GM23248 (cell line): ENCODE data around the gene PEPD. TPM values are rescaled to one million over a fixed set of nuclear protein-coding genes. Genes with fewer than 3 reads are reported as not detected.
A peak's percentile ranks its signal among the peaks of the same experiment; 100 is the strongest.

ENCODE experiments used
- DNase-seq: peaks from one replicate; pipeline ENCODE4 v3.0.0-alpha.2; 2015
- H2AFZ ChIP-seq: fragments of 200-600 bp; sonication (generic); 2 replicates; pipeline ENCODE4 v1.6.1; 2016; ENCODE audit warnings: antibody characterized with exemption
- H3F3A ChIP-seq: fragments of 200-600 bp; sonication (generic); 2 replicates; pipeline ENCODE4 v1.6.1; 2016; ENCODE audit warnings: mild to moderate bottlenecking, antibody characterized with exemption, mixed run types; ENCODE audit not compliant: insufficient read depth
- H3K27ac ChIP-seq: fragments of 200-600 bp; sonication (generic); 2 replicates; pipeline ENCODE4 v1.5.1; 2016; ENCODE audit warnings: mild to moderate bottlenecking
- H3K27me3 ChIP-seq: fragments of 200-600 bp; sonication (generic); replicated peaks from 2 replicates; pipeline ENCODE4 v1.6.1; 2016; ENCODE audit warnings: mild to moderate bottlenecking; ENCODE audit not compliant: insufficient read depth
- H3K36me3 ChIP-seq: fragments of 200-600 bp; sonication (generic); 2 replicates; pipeline ENCODE4 v1.6.1; 2016; ENCODE audit warnings: low read depth, mild to moderate bottlenecking
- H3K4me1 ChIP-seq: fragments of 200-600 bp; sonication (generic); 2 replicates; pipeline ENCODE4 v1.6.1; 2016; ENCODE audit warnings: mild to moderate bottlenecking; ENCODE audit not compliant: insufficient read depth
- H3K4me2 ChIP-seq: fragments of 200-600 bp; sonication (generic); one replicate; pipeline ENCODE4 v1.6.1; 2016; ENCODE audit warnings: mild to moderate bottlenecking; ENCODE audit not compliant: unreplicated experiment
- H3K4me3 ChIP-seq: fragments of 200-600 bp; sonication (generic); 2 replicates; pipeline ENCODE4 v1.5.1; 2016; ENCODE audit warnings: mild to moderate bottlenecking
- H3K79me2 ChIP-seq: fragments of 200-600 bp; sonication (generic); 2 replicates; pipeline ENCODE4 v1.6.1; 2016; ENCODE audit warnings: mild to moderate bottlenecking; ENCODE audit not compliant: insufficient read depth
- H3K9ac ChIP-seq: fragments of 200-600 bp; sonication (generic); 2 replicates; pipeline ENCODE4 v1.6.1; 2016; ENCODE audit warnings: mild to moderate bottlenecking
- H3K9me2 ChIP-seq: fragments of 200-600 bp; sonication (generic); 2 replicates; pipeline ENCODE4 v1.6.1; 2016; ENCODE audit warnings: mixed run types, mild to moderate bottlenecking, moderate library complexity; ENCODE audit not compliant: insufficient read depth
- H3K9me3 ChIP-seq: fragments of 200-600 bp; sonication (generic); one replicate; pipeline ENCODE4 v1.6.1; 2017; ENCODE audit warnings: low read depth
- H4K20me1 ChIP-seq: fragments of 200-600 bp; sonication (generic); 2 replicates; pipeline ENCODE4 v1.6.0; 2016; ENCODE audit not compliant: insufficient read depth
- EZH2 ChIP-seq: fragments of 200-600 bp; sonication (generic); IDR thresholded peaks from 2 replicates; pipeline ENCODE4 v1.6.1; 2018; ENCODE audit warnings: antibody characterized with exemption, mild to moderate bottlenecking; ENCODE audit not compliant: insufficient read depth, poor library complexity, severe bottlenecking
- EZH2phosphoT487 ChIP-seq: fragments of 200-600 bp; sonication (generic); IDR thresholded peaks from 2 replicates; pipeline ENCODE4 v1.6.1; 2018; ENCODE audit warnings: antibody characterized with exemption, moderate library complexity, mild to moderate bottlenecking, low read depth; ENCODE audit not compliant: insufficient read depth
- WGBS, 2 experiments: methylation state at CpG; one replicate each; pipeline ENCODE4 v1.1.6; 2015 to 2017; ENCODE audit warnings: low lambda C conversion rate in 2 of 2, low coverage in 1 of 2; ENCODE audit errors: missing lambda C conversion rate in 2 of 2; 5-methylcytosine and 5-hydroxymethylcytosine counted together
- in situ Hi-C: fragments of 300-500 bp; cut with MboI; formaldehyde crosslinking; loops from 2 replicates; pipeline ENCODE4 v1.15.0; 2020
- polyA plus RNA-seq: library from polyadenylated mRNA; unstranded; fragments of >200 nt; fragmentation: Nextera tagmentation; extraction: Ambion mirVana; gene quantifications from 2 replicates; pipeline ENCODE4 v1.2.1, GENCODE V29; 2016
- total RNA-seq: library from RNA; depleted of rRNA; stranded (reverse); fragments of >200 nt; shearing (Covaris generic); gene quantifications from 2 replicates; pipeline ENCODE4 v1.2.3, GENCODE V29; 2014

Gene PEPD
- total and polyA plus RNA-seq, 2 experiments from 2014 or later: 54.8 to 86.5 TPM

DNA sequence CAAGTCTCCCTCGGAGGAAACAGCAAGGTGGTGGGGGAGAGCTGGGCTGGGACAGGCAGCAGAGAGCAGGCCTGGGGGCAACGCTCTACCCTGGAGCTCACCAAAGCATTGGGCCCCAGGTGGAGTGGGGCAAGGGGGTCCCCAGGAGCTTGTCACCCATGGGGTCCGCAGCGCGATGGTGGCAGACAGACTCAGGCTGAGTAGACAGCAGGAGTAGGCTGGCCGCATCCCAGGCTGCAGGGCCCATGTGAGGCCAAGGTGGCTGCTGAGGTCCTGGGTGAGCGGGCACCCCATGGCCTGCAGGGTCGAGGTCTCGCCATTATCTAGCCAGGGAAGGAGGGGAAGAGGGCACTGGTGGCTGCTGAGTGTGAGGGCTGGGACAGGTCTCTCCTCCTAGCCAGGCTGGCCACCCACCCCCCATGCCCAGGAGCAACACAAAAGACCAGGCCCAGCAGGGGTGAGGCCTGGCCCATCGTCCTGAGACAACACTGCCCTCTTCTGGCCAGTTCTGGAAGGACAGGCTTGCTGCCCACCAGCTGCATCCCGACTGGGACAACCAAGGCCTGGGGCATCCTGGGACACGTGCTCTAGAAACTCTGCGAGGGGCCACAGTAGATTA, 115.0 kb downstream of the PEPD start:
- H3K9me3 ChIP-seq: no peaks in the 10 kb centered on the region
- H3K27ac ChIP-seq: no peak overlapping the region
- no peaks in the 10 kb centered on the region for H3K4me1 ChIP-seq
- no peaks in the 10 kb centered on the region for H3K36me3 ChIP-seq
- H3K27me3 ChIP-seq: no peaks in the 10 kb centered on the region
- H4K20me1 ChIP-seq: no peaks in the 10 kb centered on the region
- no peaks in the 10 kb centered on the region for H3K79me2 ChIP-seq
- TF ChIP-seq EZH2phosphoT487: no peak
- TF ChIP-seq EZH2: no peak
- no peaks in the 10 kb centered on the region for H3F3A ChIP-seq
- peak; percentile 55 for DNase-seq
- no peak overlapping the region for H3K4me2 ChIP-seq
- no peaks in the 10 kb centered on the region for H3K9me2 ChIP-seq
- H3K9ac ChIP-seq: no peak overlapping the region
- in situ Hi-C loops: loop anchor here (5.0 kb wide), 1 partner anchor 169 kb away; no protein-coding TSS in a partner anchor
- H2AFZ ChIP-seq: no peak overlapping the region
- no peak overlapping the region for H3K4me3 ChIP-seq
- 48 to 49% methylated on average over 13 of the region's 13 CpGs for WGBS, 2 experiments

DNA sequence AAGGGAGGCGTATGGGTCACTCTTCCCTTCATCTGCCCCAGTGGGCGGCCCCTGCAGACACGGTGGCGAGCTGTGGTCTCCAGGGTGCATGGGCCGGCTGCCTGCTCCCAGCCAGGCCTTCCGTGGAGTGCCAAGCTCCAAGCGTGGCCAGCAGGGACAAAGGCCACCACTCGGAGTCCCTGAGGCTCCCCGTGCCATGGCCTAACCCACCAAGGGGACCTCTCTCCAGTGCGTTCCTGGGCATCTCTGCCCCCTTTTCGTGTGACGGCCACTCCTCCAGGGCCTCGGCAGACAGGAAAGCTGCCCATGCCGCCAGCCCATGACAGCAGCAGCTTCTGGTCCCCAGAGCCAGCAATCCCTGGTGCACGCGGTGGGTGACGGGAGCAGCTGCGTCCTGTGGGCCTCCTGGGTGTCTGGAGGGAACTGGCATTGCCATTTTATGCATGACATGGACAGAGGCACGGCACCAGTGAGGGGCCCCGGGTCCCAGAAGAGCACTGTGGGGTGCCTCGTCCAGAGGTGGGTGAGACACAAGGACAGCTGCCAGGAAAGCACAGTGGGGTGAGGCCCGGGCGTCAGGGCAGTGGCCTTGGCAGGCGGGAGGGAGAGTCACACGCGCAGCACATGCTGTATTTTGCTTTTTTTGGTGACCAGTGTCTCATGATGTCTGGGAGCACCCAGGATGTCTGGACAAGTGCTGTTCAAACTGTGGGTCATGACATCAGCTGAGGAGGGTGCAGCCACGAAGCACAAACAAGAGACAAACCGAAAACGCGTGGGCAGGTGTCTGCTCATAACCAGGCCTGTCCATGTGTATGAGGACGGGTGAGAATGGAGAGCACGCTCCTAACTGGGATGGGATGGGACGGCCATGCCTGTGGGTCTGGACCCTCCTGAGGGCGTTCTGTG, 115.8 kb downstream of the PEPD start:
- H3K36me3 ChIP-seq: no peaks in the 10 kb centered on the region
- TF ChIP-seq EZH2phosphoT487: no peak
- TF ChIP-seq EZH2: no peak
- WGBS, 2 experiments: 69% methylated on average over 32 to 34 of the region's 34 CpGs
- no peak for DNase-seq
- H3K9me3 ChIP-seq: no peaks in the 10 kb centered on the region
- H3K4me2 ChIP-seq: no peak overlapping the region
- H3K9ac ChIP-seq: no peak overlapping the region
- H3F3A ChIP-seq: no peaks in the 10 kb centered on the region
- no peaks in the 10 kb centered on the region for H3K9me2 ChIP-seq
- H4K20me1 ChIP-seq: no peaks in the 10 kb centered on the region
- H3K27me3 ChIP-seq: no peaks in the 10 kb centered on the region
- no peak overlapping the region for H2AFZ ChIP-seq
- in situ Hi-C loops: loop anchor here (5.0 kb wide), 1 partner anchor 169 kb away; no protein-coding TSS in a partner anchor
- no peak overlapping the region for H3K4me3 ChIP-seq
- H3K4me1 ChIP-seq: no peaks in the 10 kb centered on the region
- no peak overlapping the region for H3K27ac ChIP-seq
- H3K79me2 ChIP-seq: no peaks in the 10 kb centered on the region

DNA sequence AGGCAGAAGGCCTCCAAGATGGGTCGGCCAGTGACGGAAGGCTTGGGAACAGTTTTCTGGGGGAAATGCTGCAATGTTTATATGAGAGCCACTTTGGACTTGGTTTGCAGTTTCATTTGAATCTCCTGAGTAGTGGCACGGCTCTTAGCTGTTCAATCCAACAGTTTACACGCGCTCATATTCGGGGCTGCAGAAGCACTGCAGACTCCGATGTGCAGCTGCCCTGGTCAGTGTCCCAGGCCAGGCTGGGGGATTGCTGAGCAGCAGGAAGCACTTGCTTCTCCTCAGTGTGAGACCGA, 116.4 kb downstream of the PEPD start:
- Histone ChIP-seq H3K36me3 (no peaks in the 10 kb centered on the region), H3K9me3 (no peaks in the 10 kb centered on the region), H3K9me2 (no peaks in the 10 kb centered on the region), H3K9ac (no peak overlapping the region), H3K4me1 (no peaks in the 10 kb centered on the region), H3K27me3 (no peaks in the 10 kb centered on the region), H2AFZ (no peak overlapping the region), H3K4me3 (no peak overlapping the region), H3K79me2 (no peaks in the 10 kb centered on the region), H3K4me2 (no peak overlapping the region), H3K27ac (no peak overlapping the region), H3F3A (no peaks in the 10 kb centered on the region), H4K20me1 (no peaks in the 10 kb centered on the region)
- no peak for DNase-seq
- WGBS, 2 experiments: 49 to 55% methylated on average over 7 to 8 of the region's 8 CpGs
- in situ Hi-C loops: loop anchor here (5.0 kb wide), 1 partner anchor 168 kb away; no protein-coding TSS in a partner anchor
- no peak for TF ChIP-seq EZH2

DNA sequence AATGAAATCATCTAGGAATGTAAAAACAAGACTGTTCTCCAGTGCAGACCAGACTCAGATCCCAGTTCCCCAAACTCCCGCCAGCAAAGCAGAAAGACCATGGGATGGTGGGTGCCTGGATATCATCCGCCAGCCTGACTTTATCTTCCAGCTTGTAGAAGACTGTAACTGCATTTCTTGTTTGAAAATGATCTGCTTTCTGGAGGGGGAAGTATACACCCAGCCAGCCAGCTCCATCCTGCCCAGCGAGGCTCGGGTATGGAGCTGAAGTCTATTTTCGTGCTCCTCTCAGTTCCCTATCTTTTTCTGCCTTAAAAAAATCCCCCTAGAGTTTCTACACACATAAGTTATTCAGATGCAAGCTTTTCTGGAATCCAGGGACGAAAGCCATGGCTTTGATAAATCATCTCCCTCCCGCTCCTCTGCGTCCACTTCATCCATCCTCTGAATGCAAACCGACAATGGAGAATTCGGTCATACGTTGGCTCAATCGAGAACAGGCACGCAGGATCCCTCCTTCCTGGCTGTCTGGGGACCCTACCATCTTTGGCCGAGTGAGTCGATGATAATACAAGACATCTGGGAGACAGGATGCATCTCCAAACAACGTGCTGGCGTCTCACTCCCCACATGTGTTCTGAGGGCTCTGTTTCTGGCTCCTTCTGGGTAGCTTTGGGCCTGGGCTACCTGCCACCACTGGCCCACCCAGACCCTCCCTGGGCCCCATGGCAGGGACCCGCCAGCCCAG, 116.9 kb downstream of the PEPD start:
- TF ChIP-seq EZH2phosphoT487 (no peak), EZH2 (no peak)
- Histone ChIP-seq H3K27ac (no peak overlapping the region), H3K27me3 (no peaks in the 10 kb centered on the region), H3K79me2 (no peaks in the 10 kb centered on the region), H3K4me3 (no peak overlapping the region), H3F3A (no peaks in the 10 kb centered on the region), H3K9me3 (no peaks in the 10 kb centered on the region), H4K20me1 (no peaks in the 10 kb centered on the region), H3K9me2 (no peaks in the 10 kb centered on the region), H3K36me3 (no peaks in the 10 kb centered on the region), H3K4me2 (no peak overlapping the region), H3K4me1 (no peaks in the 10 kb centered on the region), H2AFZ (no peak overlapping the region), H3K9ac (no peak overlapping the region)
- DNase-seq: no peak
- WGBS, 2 experiments: 60 to 62% methylated on average over 18 of the region's 18 CpGs
- in situ Hi-C loops: loop anchor here (5.0 kb wide), 1 partner anchor 167 kb away; no protein-coding TSS in a partner anchor
